ENCODE measurements around the gene SPDYE3. TPM values are rescaled to one million over a fixed set of nuclear protein-coding genes. Genes with fewer than 3 reads are reported as not detected.
"Not testable (repeated sequence)": the region's sequence is repeated elsewhere in the genome, so short reads cannot be mapped to it uniquely, and the experiment has no call there.

Gene SPDYE3
- total and polyA plus RNA-seq, 2 of the 13 experiments (the other 11 are each of a cell fraction or from before 2014, with no cell fraction given): not detected

DNA sequence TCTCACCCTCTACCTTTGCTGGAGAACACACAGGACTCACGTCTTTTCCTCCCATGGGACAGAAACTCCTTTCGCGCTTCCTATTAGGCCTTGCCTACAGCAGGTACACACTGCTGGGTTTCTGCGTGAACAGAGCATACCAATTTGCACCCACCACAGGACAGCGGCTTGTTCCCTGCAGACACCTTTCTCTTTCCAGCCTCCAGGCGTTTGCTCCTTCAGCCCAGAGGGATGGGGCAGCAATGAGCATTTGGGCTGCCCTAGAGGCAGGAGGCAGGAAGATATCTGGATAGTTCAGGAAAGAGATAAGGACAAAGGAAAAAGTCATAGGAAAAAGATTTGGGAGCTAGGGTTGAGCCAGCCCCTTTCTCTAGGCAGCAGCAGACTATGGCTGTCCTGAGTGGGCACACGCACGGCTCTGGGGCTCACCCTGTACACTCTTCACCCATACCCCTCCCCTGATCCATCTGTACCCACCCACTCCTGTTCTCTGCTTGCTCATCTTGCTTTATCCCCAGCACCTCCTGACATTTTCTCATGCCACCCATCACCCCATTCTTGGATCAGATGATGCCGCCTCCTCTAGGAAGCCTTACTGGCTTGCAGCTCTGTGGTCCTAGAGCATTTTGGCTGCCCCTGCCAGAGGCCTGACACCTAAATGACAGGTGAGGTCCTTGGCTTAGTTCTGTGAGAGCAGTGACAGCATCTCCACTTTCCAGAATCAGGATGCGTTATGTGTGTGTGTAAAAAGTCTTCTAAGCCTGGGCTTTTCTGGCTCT, 40.7 kb upstream of the SPDYE3 start:
- no peak overlapping the region for H2AFZ ChIP-seq (ENCODE audit: low read length)
- H3K9ac ChIP-seq (ENCODE audit: insufficient read depth, low read depth, low read length): no peak overlapping the region
- H3K9me3 ChIP-seq (ENCODE audit: low read length): no peaks in the 10 kb centered on the region
- in situ Hi-C loops (cut with HindIII; ENCODE audit: extremely low pct_ligation_motif_present, low pct_unique_long_range_greater_than_20kb): no loop called here
- no TSS peak for BruUV-seq (replicated peaks)
- ChIA-PET POLR2A (no interaction called here), CTCF (ENCODE audit: low intra/inter-chr PET ratio, low total read pairs) (no interaction called here)
- H3K36me3 ChIP-seq (replicated peaks in 1 of 2; ENCODE audit: control insufficient read depth in 1 of 2, insufficient read depth in 2 of 2, low read length in 2 of 2): peaks cover 0 to 4% of the 10 kb centered on the region in 2 experiments; a peak in 1 of 5 replicates
- intact Hi-C loops (cut with micrococcal nuclease; ENCODE audit: unreplicated experiment): no loop called here
- H4K20me1 ChIP-seq (ENCODE audit: insufficient read depth, low read length): no peaks in the 10 kb centered on the region
- DNase-seq (ENCODE audit: low spot score): no peak
- WGBS (ENCODE audit: low lambda C conversion rate): 96% methylated on average over 10 of the region's 10 CpGs
- H3K27ac ChIP-seq (ENCODE audit: extremely low read length, insufficient read depth, low read length): no peak overlapping the region
- H3K79me2 ChIP-seq (ENCODE audit: insufficient read depth, low read length): peaks cover 39% of the 10 kb centered on the region
- no peak overlapping the region for H3K4me2 ChIP-seq (ENCODE audit: low read depth, low read length)
- peaks cover 43% of the 10 kb centered on the region for H3K4me1 ChIP-seq (ENCODE audit: insufficient read depth, low read length)
- no peak for FAIRE-seq
- TF ChIP-seq RAD21 (CRISPR knock-in tag; IDR thresholded peaks at IDR 0.05) (no peak), SUZ12 (IDR thresholded peaks at IDR 0.05; ENCODE audit: low read depth, low read length) (no peak), MAFF (IDR thresholded peaks at IDR 0.05; ENCODE audit: low read depth, low read length) (no peak), ASH2L (IDR thresholded peaks at IDR 0.05; ENCODE audit: insufficient read length, low read depth, low read length) (no peak), GPN1 (CRISPR knock-in tag; IDR thresholded peaks at IDR 0.05; ENCODE audit: borderline replicate concordance) (no peak)
- TF ChIP-seq, protein P1, sequence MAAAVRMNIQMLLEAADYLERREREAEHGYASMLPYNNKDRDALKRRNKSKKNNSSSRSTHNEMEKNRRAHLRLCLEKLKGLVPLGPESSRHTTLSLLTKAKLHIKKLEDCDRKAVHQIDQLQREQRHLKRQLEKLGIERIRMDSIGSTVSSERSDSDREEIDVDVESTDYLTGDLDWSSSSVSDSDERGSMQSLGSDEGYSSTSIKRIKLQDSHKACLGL (CRISPR knock-in tag; IDR thresholded peaks at IDR 0.05): no peak
- H3K4me3 ChIP-seq (replicated peaks in 1 of 3; ENCODE audit: insufficient read depth in 1 of 3, low read depth in 2 of 3, low read length in 3 of 3): no peak overlapping the region
- no peak for ATAC-seq
- no peaks in the 10 kb centered on the region for H3K27me3 ChIP-seq (ENCODE audit: control insufficient read depth in 1 of 2, insufficient read depth in 2 of 2, low read length in 2 of 2)

DNA sequence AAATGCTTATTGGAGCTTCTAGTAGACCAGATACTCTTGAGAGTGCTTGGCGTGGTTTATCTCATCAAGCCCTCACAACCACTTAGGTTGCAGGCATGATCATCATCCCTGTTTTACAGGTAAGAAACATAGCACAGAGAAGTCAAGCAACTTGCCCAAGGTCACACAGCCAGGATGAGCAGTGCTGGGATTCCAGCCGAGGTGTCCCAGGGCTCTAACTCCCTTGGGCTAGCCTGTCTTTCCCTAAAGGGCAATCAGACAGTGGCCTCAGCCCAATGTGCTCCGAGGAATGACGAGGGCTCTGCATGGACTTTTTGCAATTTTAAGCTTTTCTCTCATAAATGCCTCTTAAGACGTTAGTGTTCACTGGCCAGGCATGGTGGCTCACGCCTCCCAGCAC, 39.9 kb upstream of the SPDYE3 start:
- POLR2A ChIA-PET: no interaction called here
- Histone ChIP-seq H3K4me3 (replicated peaks in 1 of 3; ENCODE audit: insufficient read depth in 1 of 3, low read depth in 2 of 3, low read length in 3 of 3) (no peak overlapping the region), H3K79me2 (ENCODE audit: insufficient read depth, low read length) (peaks cover 39% of the 10 kb centered on the region), H3K9ac (ENCODE audit: insufficient read depth, low read depth, low read length) (no peak overlapping the region), H3K27me3 (ENCODE audit: control insufficient read depth in 1 of 2, insufficient read depth in 2 of 2, low read length in 2 of 2) (no peaks in the 10 kb centered on the region), H3K36me3 (replicated peaks in 1 of 2; ENCODE audit: control insufficient read depth in 1 of 2, insufficient read depth in 2 of 2, low read length in 2 of 2) (peaks cover 0 to 4% of the 10 kb centered on the region in 2 experiments; a peak in 1 of 5 replicates), H3K4me1 (ENCODE audit: insufficient read depth, low read length) (peaks cover 47% of the 10 kb centered on the region), H3K4me2 (ENCODE audit: low read depth, low read length) (no peak overlapping the region), H4K20me1 (ENCODE audit: insufficient read depth, low read length) (no peaks in the 10 kb centered on the region), H3K27ac (ENCODE audit: extremely low read length, insufficient read depth, low read length) (no peak overlapping the region), H2AFZ (ENCODE audit: low read length) (no peak overlapping the region), H3K9me3 (ENCODE audit: low read length) (no peaks in the 10 kb centered on the region)
- CTCF ChIA-PET (ENCODE audit: low intra/inter-chr PET ratio, low total read pairs): no interaction called here
- intact Hi-C loops (cut with micrococcal nuclease; ENCODE audit: unreplicated experiment): no loop called here
- WGBS (ENCODE audit: low lambda C conversion rate): 98% methylated on average over 6 of the region's 6 CpGs
- in situ Hi-C loops (cut with HindIII; ENCODE audit: extremely low pct_ligation_motif_present, low pct_unique_long_range_greater_than_20kb): no loop called here
- ATAC-seq: no peak
- no peak for DNase-seq (ENCODE audit: low spot score)
- BruUV-seq (replicated peaks): no TSS peak
- no peak for FAIRE-seq
- TF ChIP-seq ZFP36 (IDR thresholded peaks at IDR 0.05; ENCODE audit: borderline replicate concordance, low read depth, low read length, partially characterized antibody): peak; percentile 27
- peak; percentile 98 for TF ChIP-seq ZNF768 (CRISPR knock-in tag; IDR thresholded peaks at IDR 0.05)
- peak; percentile 62 for TF ChIP-seq ZMYM3 (CRISPR knock-in tag; IDR thresholded peaks at IDR 0.05)
- TF ChIP-seq, protein P2, sequence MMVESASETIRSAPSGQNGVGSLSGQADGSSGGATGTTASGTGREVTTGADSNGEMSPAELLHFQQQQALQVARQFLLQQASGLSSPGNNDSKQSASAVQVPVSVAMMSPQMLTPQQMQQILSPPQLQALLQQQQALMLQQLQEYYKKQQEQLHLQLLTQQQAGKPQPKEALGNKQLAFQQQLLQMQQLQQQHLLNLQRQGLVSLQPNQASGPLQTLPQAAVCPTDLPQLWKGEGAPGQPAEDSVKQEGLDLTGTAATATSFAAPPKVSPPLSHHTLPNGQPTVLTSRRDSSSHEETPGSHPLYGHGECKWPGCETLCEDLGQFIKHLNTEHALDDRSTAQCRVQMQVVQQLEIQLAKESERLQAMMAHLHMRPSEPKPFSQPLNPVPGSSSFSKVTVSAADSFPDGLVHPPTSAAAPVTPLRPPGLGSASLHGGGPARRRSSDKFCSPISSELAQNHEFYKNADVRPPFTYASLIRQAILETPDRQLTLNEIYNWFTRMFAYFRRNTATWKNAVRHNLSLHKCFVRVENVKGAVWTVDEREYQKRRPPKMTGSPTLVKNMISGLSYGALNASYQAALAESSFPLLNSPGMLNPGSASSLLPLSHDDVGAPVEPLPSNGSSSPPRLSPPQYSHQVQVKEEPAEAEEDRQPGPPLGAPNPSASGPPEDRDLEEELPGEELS (CRISPR knock-in tag; IDR thresholded peaks at IDR 0.05): no peak

DNA sequence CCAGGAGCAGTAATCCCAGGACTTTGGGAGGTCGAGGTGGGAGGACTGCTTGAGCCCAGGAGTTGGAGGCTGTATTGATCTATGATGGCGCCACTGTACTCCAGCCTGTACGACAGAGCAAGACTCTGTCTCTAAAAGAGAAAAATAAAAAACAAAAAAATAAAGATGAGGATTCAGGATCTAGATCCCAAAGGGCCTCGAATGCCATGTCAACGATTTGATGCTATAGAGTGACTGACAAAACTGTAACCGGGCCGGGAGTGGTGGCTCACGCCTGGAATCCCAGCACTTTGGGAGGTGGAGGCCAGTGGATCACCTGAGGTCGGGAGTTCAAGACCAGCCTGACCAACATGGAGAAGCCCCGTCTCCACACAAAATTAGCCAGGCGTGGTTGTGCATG, 38.6 kb upstream of the SPDYE3 start:
- H2AFZ ChIP-seq (ENCODE audit: low read length); H3K36me3 ChIP-seq (replicated peaks in 1 of 2; ENCODE audit: control insufficient read depth in 1 of 2, insufficient read depth in 2 of 2, low read length in 2 of 2); DNase-seq (ENCODE audit: low spot score); H4K20me1 ChIP-seq (ENCODE audit: insufficient read depth, low read length); CTCF ChIA-PET (ENCODE audit: low intra/inter-chr PET ratio, low total read pairs); H3K27me3 ChIP-seq (ENCODE audit: control insufficient read depth in 1 of 2, insufficient read depth in 2 of 2, low read length in 2 of 2); intact Hi-C loops (cut with micrococcal nuclease; ENCODE audit: unreplicated experiment); ATAC-seq; FAIRE-seq; BruUV-seq (replicated peaks); in situ Hi-C loops (cut with HindIII; ENCODE audit: extremely low pct_ligation_motif_present, low pct_unique_long_range_greater_than_20kb); H3K4me3 ChIP-seq (replicated peaks in 1 of 3; ENCODE audit: insufficient read depth in 1 of 3, low read depth in 2 of 3, low read length in 3 of 3); POLR2A ChIA-PET; H3K9ac ChIP-seq (ENCODE audit: insufficient read depth, low read depth, low read length); H3K9me3 ChIP-seq (ENCODE audit: low read length): not testable (repeated sequence)
- Histone ChIP-seq H3K4me1 (ENCODE audit: insufficient read depth, low read length) (peaks cover 52% of the 10 kb centered on the region), H3K4me2 (ENCODE audit: low read depth, low read length) (peak overlapping the region; percentile 66), H3K79me2 (ENCODE audit: insufficient read depth, low read length) (peaks cover 35% of the 10 kb centered on the region), H3K27ac (ENCODE audit: extremely low read length, insufficient read depth, low read length) (peak overlapping the region; percentile 88)
- 78% methylated on average over 11 of the region's 11 CpGs for WGBS (ENCODE audit: low lambda C conversion rate)

Measured in HepG2 (cell line).